ENCODE results near the gene DPP6.

DNA sequence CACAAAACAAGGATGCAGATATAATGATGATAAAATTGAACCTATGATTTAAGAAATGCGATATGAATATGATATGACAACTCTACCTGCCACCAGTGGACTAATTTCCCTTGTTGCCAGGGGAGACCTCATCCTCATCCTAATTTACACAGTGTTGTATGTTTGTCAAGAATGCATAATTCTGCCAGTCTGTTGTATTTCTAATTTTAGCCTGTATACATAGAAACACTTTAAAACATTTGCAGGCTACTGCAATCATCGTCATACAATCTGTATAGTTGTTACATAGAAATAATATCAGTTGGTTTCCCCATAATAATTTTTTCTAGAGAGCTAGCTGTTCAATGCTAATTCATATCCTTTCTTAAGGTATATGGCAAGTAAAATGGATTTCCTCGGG is 274.2 kb downstream of the DPP6 start:
- TF ChIP-seq, protein P1, sequence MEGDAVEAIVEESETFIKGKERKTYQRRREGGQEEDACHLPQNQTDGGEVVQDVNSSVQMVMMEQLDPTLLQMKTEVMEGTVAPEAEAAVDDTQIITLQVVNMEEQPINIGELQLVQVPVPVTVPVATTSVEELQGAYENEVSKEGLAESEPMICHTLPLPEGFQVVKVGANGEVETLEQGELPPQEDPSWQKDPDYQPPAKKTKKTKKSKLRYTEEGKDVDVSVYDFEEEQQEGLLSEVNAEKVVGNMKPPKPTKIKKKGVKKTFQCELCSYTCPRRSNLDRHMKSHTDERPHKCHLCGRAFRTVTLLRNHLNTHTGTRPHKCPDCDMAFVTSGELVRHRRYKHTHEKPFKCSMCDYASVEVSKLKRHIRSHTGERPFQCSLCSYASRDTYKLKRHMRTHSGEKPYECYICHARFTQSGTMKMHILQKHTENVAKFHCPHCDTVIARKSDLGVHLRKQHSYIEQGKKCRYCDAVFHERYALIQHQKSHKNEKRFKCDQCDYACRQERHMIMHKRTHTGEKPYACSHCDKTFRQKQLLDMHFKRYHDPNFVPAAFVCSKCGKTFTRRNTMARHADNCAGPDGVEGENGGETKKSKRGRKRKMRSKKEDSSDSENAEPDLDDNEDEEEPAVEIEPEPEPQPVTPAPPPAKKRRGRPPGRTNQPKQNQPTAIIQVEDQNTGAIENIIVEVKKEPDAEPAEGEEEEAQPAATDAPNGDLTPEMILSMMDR (IDR thresholded peaks at IDR 0.05), result no peak
- no peak for TF ChIP-seq POLR2AphosphoS5 (IDR thresholded peaks at IDR 0.05)
- TF ChIP-seq POLR2A (IDR thresholded peaks at IDR 0.05), result no peak
